RPMI8226 (cell line): ENCODE results near the gene WFDC1.
A peak's percentile ranks its signal among the peaks of the same experiment; 100 is the strongest.

Source experiments
- DNase-seq: peaks from one replicate; pipeline ENCODE4 v3.0.0-alpha.2; 2015

The WFDC1 gene

GRCh38 chr16:84274515-84274914 lies 20.2 kb upstream of the WFDC1 start:
- DNase-seq, result no peak

DNA sequence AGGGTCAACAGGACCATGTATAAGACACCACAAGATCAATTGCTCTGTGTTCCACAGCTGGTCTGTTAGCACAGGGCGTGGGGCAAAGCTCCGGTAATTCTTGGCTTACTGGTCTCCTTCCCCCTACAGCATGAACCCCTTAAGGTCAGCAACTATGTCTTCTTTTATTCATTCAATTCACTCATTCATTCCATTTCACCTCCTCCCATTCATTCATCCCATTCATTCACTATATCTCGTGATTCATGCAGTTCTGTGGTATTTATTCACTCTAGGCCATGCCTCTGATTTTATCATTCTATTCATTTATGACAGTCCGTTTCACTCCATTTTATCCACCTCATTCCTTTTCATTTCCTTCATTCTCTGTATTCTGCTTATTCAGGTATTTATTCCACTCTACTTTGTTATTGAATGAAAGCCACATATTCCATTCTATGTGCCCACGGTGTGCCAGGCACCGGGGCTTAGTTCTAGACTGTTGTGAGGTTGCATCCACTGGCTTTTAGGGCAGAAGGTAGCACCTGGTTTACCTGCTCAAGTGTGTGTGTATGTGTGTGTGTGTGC lies 19.0 kb upstream of the WFDC1 start:
- no peak for DNase-seq

- peak; percentile 53 for DNase-seq
These were observed 17.3 kb upstream of the WFDC1 start for GRCh38 chr16:84277244-84277823.

- no peak for DNase-seq
These were observed 16.3 kb upstream of the WFDC1 start for GRCh38 chr16:84278333-84278732.

DNA sequence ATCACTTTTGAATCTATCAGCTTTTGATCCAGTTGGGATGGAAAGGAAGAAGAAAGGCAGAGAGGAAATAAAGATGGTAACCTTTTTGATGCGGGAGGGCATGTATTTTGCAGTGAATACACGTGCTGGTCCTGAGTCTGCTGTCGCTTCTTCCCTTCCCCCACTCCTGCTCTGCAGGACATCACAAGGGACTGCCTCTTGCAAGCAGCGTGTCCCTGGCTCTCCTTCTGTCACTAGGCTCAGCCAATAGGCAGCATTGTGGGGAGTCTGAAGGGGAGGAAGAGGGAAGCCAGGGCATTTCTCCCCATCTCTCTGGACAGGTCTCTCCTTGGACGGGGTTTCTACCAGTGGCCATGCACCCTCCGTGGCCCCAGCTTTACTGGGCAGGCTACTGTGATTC lies 15.7 kb upstream of the WFDC1 start:
- no peak for DNase-seq

- no peak for DNase-seq
These were observed 14.8 kb upstream of the WFDC1 start for GRCh38 chr16:84279881-84280280.

DNA sequence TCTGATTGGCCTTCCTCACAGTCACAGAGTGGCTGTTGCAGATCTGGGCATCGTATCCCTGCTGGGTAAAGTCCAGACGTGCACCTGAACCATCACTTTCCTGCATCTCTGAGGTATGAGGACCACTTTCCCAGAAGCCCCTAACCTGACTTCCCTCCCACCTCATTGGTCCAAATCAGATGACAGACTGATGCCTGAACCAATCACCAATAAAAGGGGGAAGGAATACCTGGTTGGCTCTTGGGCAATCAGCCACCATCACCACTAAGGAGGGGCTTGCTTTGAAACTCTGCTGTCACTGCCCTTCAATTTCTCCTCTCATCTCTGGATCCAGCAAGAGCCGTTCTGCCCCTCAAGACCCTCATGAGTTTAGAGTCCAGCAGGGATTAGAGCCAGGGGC lies 13.6 kb upstream of the WFDC1 start:
- DNase-seq, result no peak

DNA sequence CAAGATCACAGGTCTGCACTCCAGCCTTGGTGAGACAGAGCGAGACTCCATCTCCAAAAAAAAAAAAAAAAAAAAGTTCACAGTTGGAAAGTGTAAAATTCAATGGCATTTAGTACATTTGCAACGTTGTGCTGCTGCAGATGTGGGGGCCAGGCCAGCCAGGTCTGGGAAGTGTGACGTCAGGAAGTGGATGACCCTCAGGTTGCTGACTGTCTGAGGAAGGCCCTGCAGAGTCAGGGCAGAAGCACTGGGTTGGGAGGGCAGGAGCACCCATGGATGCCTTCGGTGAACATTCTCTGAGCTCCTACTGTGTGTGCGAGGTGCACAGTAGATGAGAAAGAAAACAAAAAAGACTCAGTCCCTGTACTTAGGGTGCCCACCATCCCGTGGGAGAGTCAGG lies 12.1 kb upstream of the WFDC1 start:
- no peak for DNase-seq

DNA sequence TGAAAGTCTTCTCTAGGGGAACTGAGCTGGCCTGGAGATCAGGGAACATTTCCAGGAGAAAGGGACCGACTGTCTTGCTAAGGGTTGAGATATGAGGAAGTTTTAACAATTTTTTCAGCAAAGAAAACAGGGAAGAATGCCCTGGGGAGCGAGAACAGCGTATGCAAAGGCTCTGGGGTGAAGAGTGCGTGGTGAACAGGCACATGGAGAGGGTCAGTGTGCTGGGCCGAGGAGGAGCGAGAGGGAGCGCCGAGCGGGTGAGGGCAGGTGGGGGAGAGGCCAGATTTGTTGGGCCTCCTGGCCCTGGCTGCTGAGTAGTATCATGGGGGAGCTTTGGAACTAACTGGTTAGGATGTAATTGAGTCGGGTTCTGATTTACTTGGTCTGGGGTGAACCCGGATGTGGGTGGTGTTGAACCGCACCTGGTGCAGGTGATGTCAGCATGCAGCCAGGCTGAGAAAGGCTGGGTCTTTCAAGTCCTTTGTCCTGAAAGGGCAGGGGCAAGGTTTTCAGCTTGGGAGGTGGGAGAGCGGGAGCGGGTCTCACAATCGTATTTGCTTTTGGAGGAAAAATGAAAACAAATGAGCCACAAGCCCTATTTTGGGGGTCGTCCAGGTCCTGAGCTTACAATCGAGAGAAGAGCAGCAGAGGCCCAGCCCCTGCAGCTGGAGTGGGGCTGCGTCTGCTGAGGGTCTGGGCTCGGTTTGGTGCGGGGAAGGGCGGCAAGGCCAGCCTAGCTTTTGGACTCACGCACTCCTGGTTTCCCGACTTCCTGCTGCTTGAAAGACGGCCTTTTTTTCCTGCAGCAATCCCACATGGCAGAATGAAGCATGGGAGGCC lies 11.1 kb upstream of the WFDC1 start:
- no peak for DNase-seq

- DNase-seq, result no peak
These were observed 10.4 kb upstream of the WFDC1 start for GRCh38 chr16:84284154-84284722.

DNA sequence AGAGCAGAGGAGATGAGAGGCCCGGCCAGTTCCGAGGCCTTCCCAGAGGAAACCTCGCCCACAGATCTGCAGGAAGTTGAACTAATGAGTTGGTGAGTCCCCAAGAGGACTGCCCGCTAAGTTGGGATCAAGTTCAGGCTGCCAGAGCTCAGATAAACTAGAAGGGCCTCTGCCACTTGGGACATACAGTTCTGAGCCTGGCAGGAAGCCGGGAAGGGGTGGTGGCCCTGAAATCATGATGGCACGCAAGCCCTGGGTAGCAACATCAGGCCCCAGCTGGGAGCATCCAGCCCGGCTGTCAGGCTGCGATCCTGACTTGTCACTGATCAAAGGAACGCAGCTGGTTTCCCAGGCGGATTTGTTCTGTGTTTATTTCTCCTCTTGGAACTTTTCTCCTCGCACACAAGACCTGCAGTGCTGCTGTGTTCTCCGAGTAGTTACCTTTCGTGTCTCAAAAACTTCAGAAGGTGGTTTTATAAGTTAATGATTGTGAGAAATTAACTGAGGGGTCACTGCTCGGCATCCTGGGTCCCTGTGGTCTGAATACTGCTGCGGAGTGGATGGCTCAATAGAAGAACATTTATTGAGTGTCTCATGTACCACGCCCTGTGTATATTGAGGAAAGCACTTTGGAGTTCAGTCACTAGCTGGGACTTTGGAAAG lies 8.0 kb upstream of the WFDC1 start:
- no peak for DNase-seq

GRCh38 chr16:84288902-84289301 lies 5.8 kb upstream of the WFDC1 start:
- no peak for DNase-seq

DNA sequence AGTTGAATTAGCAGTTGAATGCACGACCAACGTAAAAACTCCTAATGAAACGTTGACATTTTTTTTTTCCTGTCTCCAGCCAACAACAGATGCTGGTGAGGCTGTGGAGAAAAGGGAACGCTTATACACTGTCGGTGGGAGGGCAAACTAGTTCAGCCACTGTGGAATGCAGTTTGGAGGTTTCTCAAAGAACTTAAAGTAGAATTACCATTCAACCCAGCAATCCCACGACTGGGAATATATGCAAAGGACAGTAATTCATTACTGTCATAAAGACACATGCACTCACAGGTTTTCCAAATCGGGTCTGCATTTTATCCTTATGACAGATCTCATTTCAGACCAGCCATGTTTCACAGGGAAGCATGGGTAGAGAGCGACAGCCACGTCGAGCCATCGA lies 3.5 kb upstream of the WFDC1 start:
- DNase-seq, result no peak

DNA sequence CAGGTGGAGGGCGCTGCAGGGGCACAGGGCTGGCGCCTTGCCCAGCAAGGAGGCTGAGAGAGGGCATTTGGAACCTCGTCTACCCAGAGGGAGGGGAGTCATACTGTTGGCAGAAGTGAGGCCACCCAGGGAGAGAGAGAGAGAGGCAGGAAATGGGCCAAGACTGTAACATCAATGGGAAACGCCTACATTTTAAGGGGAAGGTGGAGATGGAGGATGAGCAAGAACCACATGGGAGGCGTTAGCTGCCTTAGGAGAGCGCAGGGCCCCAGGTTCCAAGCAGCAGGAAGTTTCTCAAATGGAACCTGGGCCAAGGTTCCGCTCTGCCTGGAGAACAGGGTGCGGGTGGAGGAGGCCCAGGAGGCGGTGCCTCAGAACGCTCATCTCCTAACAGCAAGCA lies 2.7 kb upstream of the WFDC1 start:
- DNase-seq, result no peak

DNA sequence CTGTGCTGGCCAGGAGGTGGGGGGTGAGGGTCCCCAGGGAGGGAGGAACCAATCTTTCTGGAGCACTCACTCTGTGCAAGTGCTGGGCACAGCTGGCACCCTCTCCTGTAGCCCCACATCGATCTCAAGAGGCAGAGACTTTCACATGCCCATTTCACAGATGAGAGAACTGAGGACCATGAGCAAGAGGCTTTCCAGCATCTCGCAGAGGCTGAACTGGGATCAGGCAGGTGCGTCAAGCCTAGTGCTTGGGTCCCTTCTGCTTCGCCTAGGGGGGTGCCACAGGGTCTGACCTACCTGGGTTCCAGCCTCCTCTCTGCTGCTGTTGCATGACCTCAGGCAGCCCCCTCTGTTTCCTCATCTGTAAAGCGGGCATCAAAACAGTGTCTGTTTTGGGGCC lies 1.3 kb upstream of the WFDC1 start:
- DNase-seq, result no peak

- DNase-seq, result no peak
These were observed 561 bp upstream of the WFDC1 start for GRCh38 chr16:84294117-84294516.

GRCh38 chr16:84295203-84295860 lies 654 bp downstream of the WFDC1 start:
- no peak for DNase-seq

GRCh38 chr16:84298376-84298899 lies 3.8 kb downstream of the WFDC1 start:
- DNase-seq, result no peak

DNA sequence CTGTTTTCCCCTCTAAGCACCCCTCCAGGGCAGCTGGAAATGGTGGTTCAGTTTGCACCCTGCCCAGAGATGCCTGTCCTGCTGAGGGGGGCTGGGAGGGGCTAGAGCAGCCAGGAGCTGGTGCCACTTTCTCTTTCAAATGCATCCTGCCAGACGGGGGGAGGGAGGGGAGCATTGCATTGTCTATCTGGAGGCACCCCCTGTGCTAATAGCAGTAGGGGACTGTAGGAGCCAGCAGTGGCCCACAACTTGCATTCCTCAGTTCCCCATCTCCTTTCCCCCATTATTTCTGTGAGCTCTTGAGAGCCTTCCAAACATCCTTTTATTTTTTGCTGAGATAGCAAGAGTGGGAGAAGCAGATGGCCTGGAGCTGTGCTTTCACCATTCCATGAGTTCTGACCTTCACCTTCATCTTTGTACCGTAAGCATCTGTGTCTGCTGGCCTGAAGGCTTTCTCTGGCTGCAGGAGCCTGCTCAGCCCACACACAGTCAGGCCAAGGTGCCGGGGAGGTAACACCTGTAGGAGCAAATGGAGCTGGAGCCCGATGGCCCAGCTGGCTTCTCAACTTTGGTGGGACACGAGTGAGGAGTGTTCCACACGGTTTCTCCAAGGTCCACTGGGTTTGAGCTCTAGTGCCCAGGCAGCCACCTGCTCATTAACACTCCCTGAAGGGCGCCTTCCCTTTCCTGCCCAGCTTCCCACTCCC lies 5.2 kb downstream of the WFDC1 start:
- DNase-seq, result no peak

DNA sequence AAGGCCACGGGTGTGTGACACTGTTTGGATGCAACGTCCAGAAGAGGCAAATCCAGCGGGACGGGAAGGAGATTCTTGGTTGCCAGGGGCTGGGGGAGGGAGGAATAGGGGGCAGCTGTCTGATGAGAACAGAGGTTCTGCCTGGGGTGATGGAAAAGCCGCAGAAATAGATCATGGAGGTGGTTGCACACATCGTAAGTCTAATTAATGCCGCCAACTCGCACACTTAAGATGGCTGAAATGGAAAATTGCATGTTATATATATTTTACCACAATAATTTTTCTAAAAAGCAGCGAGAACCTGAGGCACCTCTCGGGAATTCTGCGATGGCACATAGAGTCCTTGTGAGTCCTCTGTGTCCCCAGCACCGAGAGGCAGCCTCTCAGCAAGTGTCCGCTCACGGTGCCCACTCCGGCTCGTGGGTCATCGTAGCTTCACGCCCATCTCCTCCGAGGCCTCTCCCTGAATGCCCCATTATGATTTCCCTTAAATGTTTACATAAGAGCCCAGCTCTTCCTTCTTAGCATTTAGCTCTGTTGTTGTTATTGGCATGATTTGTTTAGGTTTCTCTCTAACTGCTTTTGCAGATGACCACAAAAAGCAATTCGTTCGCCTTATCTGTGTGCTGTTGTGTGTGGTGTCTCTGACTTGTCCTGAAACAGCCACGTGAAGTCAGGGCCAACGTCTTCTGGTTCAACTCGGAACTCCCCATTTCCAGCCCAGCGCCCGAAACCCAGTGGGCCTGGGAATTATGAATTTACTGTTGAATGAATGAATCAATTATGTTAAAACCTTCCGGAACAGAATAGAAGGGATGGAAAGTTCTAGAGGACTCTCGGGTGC lies 7.7 kb downstream of the WFDC1 start:
- no peak for DNase-seq

DNA sequence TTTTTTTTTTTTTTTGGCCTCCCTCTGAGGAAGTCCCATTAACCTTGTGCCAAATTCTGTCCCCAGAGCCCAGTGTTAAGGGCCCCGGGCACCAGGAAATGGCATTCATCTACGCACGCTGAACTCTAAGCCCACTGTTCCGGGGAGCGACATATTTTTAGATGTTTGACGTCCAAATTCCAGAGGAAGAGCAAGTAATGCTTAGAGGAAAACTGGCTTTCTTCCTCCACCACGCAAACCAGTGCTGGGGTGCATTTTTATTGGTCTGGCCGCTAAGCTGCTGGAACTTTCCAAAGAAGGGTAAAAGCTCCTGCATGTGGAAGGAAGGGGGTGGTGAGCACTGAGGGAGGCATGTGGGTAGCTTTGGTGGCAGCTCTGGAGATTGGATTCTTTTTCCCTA lies 8.3 kb downstream of the WFDC1 start:
- no peak for DNase-seq
